Cardiac septum (tissue), 1 donor: ENCODE measurements around the gene POLR3B. TPM values are rescaled to one million over a fixed set of nuclear protein-coding genes. Genes with fewer than 3 reads are reported as not detected.
"Not testable (repeated sequence)": the region's sequence is repeated elsewhere in the genome, so short reads cannot be mapped to it uniquely, and the experiment has no call there.

Experiments
- DNase-seq: peaks from one replicate; pipeline ENCODE4 v3.0.0-alpha.2; 2020; ENCODE audit warnings: low spot score
- intact Hi-C: fragments of 100-400 bp; cut with DNase I; formaldehyde crosslinking; loops from one replicate; pipeline ENCODE4 v1.14.0; 2022
- total RNA-seq: library from RNA; stranded (reverse); fragmentation: NEBNext Ultra II Directional; extraction: Animal tissue kit (Norgen Biotek cat#: 25700); gene quantifications from one replicate; pipeline ENCODE4 v1.2.1, GENCODE V29; 2021
- donor health status: DM: no; HTN: no; CAD: no.

The POLR3B gene
- total RNA-seq, 1 donor from 2014 or later, result 9.4 TPM

DNA sequence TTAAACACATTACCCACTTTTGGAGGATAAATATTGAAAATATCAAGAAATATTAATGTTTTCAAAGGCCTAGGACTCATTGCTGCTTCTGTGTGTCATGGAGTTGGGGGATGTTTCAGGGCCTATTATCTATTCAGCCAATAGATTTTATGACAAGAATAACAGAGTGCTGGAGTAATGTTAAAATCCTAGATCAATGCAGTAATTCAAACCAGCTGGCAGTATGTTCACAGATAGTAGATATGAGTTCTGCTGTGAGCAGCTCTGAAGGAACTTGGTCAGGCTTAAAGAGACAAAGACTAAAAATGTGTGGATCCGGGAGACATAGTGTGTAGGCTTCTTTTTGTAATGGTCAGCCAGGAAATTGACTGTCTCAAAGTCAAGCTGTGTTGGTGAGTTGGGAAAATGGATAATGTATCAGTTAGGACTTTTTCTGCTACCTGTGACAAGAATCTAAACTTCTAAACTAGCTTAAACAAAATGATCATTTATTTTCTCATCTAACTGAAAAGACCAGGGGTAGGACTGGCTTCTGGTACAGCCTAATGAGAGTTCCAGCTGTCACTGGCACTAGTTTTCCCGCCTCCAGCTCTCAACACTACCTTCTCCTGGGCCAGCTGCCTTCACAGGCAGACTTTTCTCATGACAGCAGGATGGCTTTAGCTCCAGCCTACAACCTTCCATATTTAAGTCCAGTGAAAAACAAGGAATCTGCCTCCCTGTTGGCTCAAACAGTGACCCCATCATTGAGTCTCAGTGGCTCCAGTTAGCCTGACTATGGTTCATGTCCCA is 16.3 kb upstream of the POLR3B start:
- no peak for DNase-seq
- intact Hi-C loops, result loop anchor here (5.0 to 10.0 kb wide), 2 partner anchors 94 to 926 kb away; partner anchors contain the start of gene CKAP4

DNA sequence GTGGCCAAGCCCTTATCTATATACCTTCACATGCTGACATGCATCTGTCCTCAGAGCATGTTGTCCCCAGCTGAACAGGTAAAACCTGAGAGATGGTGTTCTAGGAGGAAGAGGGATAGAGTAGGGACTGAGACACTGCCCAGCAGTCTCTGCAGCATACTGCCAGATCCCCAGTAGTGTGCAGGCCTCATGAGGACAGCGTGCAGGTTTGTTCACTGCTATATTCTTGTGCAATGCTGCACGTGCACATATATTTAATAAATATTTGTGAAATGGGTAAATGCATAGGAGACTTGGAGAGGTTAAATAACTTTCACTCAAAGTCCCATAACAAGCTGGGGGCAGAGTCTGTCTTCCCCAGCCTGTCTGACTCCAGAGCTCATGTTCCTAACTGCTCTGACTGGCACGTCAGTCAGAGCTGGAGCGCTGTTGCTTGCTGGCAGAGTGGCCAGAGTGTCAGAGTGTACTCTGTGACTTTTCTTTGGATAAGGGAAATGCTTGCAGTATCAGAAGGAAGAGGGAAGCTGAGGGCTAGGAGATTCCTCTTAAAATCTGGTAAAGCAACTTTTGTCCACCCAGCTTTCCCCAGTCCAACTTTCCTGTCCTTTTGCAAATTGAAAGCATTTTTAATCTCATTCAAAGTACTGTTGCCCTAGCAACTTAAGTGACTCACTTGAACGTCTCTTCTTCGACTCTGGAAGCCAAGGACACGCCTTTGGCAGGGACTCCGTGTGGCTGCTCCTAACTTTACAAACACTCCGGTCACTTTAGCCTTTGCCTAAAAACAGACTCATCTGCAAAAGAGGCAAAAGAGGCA is 14.9 kb upstream of the POLR3B start:
- peak; percentile 81 for DNase-seq
- intact Hi-C loops, result loop anchor here (2.0 to 10.0 kb wide), 3 partner anchors 40 to 928 kb away; partner anchors contain the start of genes CKAP4 and TCP11L2

DNA sequence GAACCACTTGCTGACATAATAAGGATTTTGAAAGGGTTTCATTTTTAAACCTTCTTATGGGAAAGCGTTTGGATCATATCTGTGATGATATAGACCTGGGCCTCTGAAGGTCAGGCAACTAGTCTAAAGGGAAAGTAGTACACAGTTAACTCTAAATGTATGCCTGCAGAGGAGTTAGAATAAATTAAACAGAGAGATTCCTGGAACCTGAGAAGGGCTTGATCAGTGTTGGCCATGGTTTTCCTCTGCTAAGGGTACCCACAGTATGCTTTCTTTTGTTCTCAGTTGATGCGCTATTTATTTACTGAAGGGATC is 14.4 kb upstream of the POLR3B start:
- intact Hi-C loops, result loop anchor here (2.0 to 10.0 kb wide), 3 partner anchors 40 to 928 kb away; partner anchors contain the start of genes CKAP4 and TCP11L2
- DNase-seq, result no peak

DNA sequence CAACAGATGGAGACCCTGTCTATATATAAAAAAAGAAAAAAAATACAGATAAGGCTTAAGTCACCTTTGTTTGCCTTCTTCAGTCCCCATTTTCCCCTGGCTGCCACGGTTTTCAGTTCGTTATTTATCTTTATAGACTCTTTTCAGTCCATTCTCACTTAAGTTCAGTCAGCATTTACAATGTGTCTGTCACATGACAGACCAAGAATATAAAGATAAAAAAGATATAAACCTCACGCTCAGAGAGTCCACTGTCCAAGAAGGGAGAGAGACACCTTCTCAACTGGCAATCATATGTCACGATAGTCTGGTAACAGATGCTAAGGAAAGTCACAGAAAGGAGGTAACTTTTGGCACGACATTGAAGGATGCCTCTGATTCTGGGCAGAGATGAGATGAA is 13.4 kb upstream of the POLR3B start:
- no peak for DNase-seq
- intact Hi-C loops, result loop anchor here (2.0 to 10.0 kb wide), 3 partner anchors 97 to 929 kb away; partner anchors contain the start of gene CKAP4

DNA sequence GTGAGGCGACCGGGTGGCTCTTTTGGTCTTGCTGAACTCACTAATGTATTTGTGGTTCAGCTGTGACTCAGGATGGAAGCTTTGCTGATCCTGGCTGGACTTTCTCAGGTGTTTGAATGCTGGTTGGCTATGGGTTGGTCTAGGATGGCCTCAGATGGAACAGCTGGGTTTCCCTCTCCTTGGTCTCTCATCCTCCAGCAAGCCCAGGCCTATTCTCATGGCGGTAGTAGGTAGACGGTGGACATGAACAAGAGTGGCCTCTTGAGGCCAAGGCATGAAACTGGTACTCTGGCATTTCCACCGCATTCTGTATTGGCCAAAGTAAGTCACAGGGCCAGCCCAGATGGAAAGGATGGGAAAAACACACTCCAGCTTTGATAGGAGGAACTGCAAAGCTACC is 11.8 kb upstream of the POLR3B start:
- DNase-seq, result no peak
- intact Hi-C loops, result loop anchor here (2.0 to 10.0 kb wide), 2 partner anchors 119 to 931 kb away; no protein-coding TSS in a partner anchor

DNA sequence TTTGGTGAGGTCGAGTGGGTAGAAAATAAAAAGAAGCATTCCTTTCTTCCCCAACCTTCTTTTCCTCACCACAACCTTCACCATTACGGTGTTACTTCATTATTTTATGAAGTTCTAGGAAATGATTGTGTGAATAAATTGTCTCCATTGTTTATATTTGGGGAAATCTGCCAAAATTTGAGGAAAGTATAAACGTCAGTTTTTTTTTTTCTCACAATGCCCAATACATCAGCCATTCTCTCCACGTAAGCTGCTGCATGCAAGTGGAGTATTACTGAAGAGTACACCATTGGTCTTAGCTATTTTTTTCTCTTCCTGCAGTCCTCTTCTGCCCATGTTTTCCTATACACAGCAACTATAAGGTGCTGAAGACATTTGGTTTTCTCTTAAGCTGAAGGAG is 9.1 kb upstream of the POLR3B start:
- intact Hi-C loops, result loop anchor here (10.0 kb wide), 1 partner anchor 934 kb away; no protein-coding TSS in a partner anchor
- DNase-seq, result no peak

DNA sequence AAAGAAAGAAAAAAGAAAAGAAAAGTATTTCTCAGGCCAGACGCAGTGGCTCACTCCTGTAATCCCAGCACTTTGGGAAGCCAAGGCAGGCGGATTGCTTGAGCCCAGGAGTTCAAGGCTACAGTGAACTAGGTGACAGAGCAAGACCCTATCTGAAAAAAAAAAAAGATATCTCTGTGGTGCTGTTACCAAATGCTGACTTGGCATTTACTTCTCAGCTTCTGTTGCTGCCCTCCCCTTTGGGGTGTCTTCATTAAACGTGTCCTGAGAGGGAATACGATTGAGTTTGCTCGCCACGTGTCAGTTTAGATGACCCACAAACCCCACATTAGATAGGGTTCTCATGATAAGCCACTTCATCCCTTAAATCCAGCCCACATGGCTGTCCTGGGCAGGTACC is 4.4 kb upstream of the POLR3B start:
- intact Hi-C loops, result no loop called here
- no peak for DNase-seq

DNA sequence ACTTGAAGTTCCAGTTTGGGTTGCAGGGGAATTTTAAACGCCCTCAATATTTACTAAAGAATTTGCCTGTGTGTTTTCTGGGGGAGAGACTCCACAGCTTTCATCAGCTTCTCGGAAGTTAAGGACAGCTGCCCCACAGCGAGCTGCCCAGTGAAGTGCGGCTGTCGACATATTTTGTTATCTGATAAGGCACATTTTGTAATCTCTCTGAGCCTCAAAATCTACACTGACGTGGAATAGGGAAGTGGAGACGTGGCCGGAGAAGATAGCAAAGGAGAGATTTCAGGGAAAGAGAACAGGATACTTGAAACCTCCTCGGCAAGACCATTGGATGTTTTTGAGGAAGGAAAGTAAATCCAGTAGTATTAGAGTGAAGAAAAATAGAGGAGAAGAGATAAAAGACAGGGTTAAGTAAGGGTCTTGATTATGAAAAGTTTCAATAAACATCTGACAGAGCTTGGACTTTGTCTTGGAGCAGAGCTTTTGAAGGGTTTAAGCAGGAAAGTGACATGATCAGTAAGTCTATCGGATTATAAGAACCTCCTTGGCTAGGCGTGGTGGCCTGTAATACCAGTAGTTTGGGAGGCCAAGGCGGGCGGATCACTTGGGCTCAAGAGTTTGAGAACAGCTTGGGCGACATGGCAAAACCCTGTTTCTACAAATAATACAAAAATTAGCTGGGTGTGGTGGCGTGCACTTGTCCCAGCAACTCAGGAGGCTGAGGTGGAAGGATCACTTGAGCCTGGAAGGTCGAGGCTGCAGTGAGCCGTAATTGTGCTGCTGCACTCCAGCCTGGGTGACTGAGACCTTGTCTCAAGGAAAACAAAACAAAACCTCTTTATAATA is 1.1 kb downstream of the POLR3B start:
- intact Hi-C loops, result loop anchor here (5.0 kb wide), 1 partner anchor 414 kb away; the partner anchor contains the start of gene RIC8B
- no peak for DNase-seq

DNA sequence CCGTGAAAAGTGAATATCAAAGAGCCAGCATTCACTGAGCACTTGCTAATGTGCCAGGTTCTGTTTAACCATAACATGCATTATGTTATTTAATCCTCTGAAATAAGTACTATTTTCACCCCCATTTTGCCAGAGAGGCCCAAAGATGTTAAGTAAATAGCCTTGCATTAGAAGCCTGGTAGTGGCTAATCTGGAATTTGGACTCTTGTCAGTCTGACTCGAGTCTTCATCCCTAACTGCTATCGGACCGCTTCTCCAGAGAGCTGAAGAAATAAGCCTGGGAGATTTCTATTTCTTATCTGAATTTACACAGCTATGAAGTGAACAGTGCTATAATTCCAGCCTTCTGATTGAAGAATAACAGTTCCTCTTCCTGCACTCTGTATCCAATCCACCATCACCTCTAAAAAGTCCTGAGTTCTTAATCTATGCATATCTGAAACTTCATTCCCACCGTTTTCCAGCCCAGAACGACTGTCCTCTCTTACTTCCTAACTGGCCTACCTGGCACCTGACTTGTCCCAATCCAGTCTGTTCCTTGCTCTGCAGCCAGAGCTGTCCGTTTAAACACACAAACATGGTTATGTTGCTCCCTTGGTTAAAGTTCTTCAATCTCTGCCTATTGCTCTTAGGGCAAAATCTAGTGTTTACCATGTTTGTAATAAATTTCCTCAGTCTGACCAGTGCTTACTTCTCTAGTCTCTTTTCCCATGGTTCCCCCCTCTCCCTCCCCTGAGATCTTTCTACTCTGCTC is 2.3 kb downstream of the POLR3B start:
- DNase-seq, result no peak
- intact Hi-C loops, result loop anchor here (5.0 kb wide), 1 partner anchor 412 kb away; the partner anchor contains the start of gene RIC8B

DNA sequence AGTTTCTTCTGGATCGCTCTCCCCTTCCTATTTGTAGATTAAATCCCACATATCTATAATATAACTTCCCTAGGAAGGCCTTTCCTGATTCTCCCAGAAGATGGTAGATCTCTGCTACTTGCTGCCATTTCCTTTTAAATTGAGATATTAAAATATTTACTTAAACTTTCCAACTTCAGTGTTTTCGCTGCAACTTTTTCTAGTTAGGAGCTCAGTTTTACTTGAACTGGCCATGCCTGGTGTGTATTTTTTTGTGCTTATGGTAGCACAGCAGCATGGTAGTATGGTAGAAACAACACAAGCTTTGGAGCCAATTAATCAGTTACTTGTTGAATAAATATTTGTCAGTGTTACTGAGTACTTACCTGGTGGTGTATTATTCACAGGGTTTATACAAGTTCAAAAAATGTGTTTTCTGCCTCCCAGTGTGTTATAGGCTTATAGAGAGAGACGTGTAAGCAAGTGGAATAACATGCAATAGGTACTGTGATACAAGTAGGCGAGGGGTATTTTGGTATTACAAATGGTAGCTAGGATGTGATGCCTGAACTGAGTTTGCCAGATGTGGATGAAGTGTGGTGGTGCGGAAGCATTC is 2.9 kb downstream of the POLR3B start:
- no peak for DNase-seq
- intact Hi-C loops, result no loop called here

DNA sequence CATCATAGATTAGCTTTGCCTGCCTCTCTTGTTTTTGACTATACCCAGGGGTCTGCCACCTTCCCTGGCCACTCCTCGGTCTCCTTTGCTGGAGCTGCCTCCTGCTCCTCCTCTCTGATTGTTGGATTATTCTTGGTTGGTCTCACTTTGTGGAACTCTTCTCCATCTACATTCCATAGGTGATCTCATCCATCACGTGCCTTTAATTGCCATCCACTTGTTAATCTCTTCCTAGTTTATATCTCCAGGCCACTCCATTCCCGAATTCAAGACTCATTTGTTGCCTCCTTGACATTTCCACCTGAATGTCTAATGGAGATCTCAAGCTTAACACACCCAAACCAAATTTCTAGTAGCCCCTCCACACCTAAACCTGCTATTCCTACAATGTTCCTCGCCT is 5.4 kb downstream of the POLR3B start:
- intact Hi-C loops, result no loop called here
- DNase-seq, result no peak

DNA sequence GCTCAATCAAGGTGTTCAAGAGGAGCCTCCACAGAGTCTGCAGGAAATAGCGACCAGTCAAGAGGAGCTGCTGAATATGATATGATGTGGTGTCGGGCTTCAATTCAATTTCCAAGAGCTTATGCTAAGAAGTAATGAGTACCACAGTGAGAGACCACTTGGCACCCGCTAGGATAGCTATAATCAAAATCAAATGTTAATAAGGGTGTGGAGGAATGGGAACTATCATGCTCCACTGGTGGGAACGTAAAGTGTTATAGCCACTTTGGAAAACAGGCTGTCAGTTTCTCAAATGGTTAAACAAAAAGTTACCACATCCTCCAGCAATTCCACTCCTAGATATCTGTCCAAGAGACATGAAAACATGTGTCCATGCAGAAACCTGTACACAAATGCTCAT is 6.7 kb downstream of the POLR3B start:
- intact Hi-C loops, result no loop called here
- DNase-seq, result no peak

DNA sequence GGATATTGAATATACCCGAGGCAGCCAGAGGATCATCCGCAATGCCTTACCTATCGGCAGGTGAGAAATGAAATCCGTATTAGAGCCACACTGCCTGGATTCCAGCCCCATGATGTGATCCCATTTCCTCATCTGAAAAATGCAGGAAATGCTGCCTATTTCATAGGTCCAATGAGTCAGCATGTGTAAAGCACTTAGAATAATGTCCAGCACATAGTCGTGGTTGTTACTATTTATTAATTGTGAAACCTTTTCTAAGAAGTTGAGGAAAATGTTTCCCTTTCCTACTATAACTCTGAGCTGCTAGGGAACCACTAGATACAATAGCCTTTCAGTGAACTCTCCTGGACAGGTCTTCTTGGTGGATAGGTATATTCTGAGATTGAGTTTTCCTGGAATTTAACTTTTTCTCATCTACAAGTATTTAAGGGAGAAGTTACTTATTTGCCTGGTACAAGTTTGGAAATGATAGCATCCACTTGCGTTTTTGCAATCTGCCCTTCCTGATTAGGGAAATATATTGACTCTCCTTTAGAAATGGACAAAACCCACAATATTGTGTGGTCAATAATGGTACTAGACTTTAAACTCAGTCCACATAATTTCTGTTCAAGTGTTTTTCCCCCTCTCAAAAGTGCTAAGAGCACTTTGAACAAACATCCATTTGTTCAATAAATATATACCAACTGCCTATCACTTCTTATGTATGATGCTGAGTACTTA is 12.2 kb downstream of the POLR3B start:
- DNase-seq, result no peak
- intact Hi-C loops, result no loop called here

DNA sequence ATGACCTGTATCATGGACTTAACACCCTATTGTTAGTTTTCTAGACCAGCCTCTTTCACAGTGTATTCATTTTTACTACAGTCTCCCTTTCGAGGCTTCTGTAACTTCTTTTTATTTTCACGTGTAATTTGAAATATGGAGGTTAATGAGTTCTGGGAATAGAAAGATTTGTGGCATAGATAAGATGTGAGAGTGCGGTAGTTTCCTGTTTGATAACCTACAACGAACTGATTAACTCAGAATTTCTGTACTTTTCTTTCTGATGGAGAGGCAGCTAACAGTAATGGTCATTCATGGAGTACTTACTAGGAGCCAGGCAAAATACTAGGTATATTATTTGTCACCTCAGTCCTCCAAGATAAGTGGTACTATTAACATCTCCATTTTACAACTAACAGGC is 21.2 kb downstream of the POLR3B start:
- intact Hi-C loops, result no loop called here

DNA sequence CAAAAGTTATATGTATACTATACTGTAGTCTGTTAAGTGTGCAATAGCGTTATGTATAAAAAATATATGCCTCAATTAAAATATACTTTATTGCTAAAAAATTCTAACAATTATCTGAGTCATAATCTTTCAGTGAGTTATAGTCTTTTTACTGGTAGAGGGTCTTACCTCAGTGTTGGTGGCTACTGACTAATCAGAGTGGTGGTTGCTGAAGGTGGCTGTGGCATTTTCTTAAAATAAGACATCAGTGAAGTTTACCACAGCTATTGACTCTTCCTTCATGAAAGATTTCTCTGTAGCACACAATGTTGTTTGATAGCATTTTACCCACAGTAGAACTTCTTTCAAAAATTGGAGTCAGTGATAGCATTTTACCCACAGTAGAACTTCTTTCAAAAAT is 23.4 kb downstream of the POLR3B start:
- intact Hi-C loops, result no loop called here

More for the DNA sequence above, 21.2 kb downstream of the POLR3B start:
- no peak for DNase-seq

DNA sequence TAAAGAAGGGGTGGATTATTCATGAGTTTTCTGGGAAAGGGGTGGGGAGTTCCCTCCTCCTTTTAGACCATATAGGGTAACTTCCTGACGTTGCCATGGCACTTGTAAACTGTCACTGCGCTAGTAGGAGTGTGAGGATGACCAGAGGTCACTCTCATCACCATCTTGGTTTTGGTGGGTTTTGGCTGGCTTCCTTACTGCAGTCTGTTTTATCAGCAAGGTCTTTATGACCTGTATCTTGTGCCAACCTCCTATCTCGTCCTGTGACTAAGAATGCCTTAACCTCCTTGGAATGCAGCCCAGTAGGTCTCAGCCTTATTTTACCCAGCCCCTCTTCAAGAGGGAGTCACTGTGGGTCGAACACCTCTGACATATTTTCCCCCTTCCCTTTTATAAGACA is 24.3 kb downstream of the POLR3B start:
- intact Hi-C loops, DNase-seq: not testable (repeated sequence)

More for the DNA sequence above, 23.4 kb downstream of the POLR3B start:
- no peak for DNase-seq

DNA sequence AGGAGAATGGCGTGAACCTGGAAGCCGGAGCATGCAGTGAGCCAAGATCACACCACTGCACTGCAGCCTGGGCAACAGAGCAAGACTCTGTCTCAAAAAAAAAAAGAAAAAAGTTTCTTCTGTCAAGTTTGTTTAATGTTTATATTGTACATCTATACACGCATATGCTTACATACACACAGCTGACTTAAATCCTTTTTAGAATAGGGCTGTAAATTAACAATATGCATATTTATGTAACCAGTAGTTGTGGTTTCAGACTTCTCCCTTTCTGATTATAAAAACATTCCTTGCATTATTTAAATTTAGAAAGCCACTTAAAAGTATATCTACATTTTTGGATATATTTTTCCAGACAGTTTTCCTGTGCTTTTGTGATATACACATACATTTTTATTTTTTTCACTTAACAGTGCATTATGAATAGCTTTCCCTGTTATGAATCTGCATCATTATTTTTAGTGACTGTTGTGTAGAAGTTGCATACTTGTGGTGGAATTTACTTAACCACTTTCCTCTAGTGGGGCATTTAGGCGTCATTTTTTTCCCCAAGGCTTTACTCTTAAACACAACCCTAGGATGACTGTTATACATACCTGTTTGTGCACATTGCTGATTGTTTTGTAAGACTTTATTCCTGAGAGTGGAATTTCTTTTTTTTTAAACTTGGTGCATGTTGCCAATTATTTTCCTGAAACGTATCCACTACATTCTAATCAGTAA is 29.4 kb downstream of the POLR3B start:
- intact Hi-C loops, result loop anchor here (5.0 kb wide), 2 partner anchors 530 to 720 kb away; no protein-coding TSS in a partner anchor
- DNase-seq, result no peak
